Caco-2 (cell line): ENCODE results near the gene FHDC1. TPM values are rescaled to one million over a fixed set of nuclear protein-coding genes. Genes with fewer than 3 reads are reported as not detected.

ENCODE experiments used
- BruUV-seq: library from RNA; stranded (reverse); fragments of 400-500 nt; replicated peaks from 2 replicates; lab custom pipeline; 2021; lab: Mats Ljungman, UMichigan
- CTCF ChIA-PET: fragments of 300-600 bp; sonication (Branson Sonifier 250); formaldehyde crosslinking; loops from one replicate; lab custom pipeline; 2022; ENCODE audit warnings: antibody characterized with exemption; lab: Charles Lee
- POLR2A ChIA-PET: fragments of 300-600 bp; sonication (Branson Sonifier 250); formaldehyde crosslinking; loops from one replicate; lab custom pipeline; 2022; ENCODE audit warnings: antibody characterized with exemption; lab: Charles Lee
- DNase-seq, 2 experiments: peaks; one replicate each; pipeline versions ENCODE4 v3.0.0 to v3.0.0-alpha.2; 2020 to 2022
- H3K27me3 ChIP-seq: replicated peaks from 2 replicates; pipeline ENCODE4 v1.6.0; 2011; ENCODE audit warnings: low read length; ENCODE audit not compliant: control insufficient read depth, insufficient read depth
- H3K36me3 ChIP-seq: 2 replicates; pipeline ENCODE4 v1.5.1; 2011; ENCODE audit warnings: low read length; ENCODE audit not compliant: control insufficient read depth, insufficient read depth
- H3K4me1 ChIP-seq: fragments of 250-450 bp; sonication (Bioruptor Pico); 2 replicates; pipeline ENCODE4 v1.5.1; 2020; ENCODE audit warnings: mild to moderate bottlenecking
- H3K4me3 ChIP-seq: 2 replicates; pipeline ENCODE4 v1.5.1; 2011; ENCODE audit warnings: low read depth, mild to moderate bottlenecking, control low read depth, low read length
- H3K9me3 ChIP-seq: fragments of 250-450 bp; sonication (Bioruptor Pico); 2 replicates; pipeline ENCODE4 v1.5.1; 2020; ENCODE audit warnings: mild to moderate bottlenecking, moderate library complexity
- H3K27ac Mint-ChIP-seq: one replicate; pipeline ENCODE4 v1.8.0; 2022; ENCODE audit warnings: mixed read lengths; ENCODE audit not compliant: unreplicated experiment
- H3K27me3 Mint-ChIP-seq: one replicate; pipeline ENCODE4 v1.8.0; 2022; ENCODE audit warnings: mixed read lengths; ENCODE audit not compliant: insufficient read depth, unreplicated experiment
- H3K36me3 Mint-ChIP-seq: one replicate; pipeline ENCODE4 v1.8.0; 2022; ENCODE audit warnings: mild to moderate bottlenecking, mixed read lengths; ENCODE audit not compliant: insufficient read depth, unreplicated experiment
- H3K4me1 Mint-ChIP-seq: one replicate; pipeline ENCODE4 v1.8.0; 2022; ENCODE audit warnings: low read depth, mixed read lengths; ENCODE audit not compliant: unreplicated experiment
- H3K4me3 Mint-ChIP-seq: one replicate; pipeline ENCODE4 v1.8.0; 2022; ENCODE audit warnings: mild to moderate bottlenecking, moderate library complexity, mixed read lengths; ENCODE audit not compliant: unreplicated experiment
- H3K9me3 Mint-ChIP-seq: one replicate; pipeline ENCODE4 v1.8.0; 2022; ENCODE audit warnings: mixed read lengths; ENCODE audit not compliant: unreplicated experiment
- CTCF ChIP-seq, 2 experiments: fragments of 200-600 bp in 1 of 2; IDR thresholded peaks; 1 replicate in 1 of 2; 2 replicates in 1 of 2; pipeline versions ENCODE4 v1.5.1 to v1.8.0; 2011 to 2022; ENCODE audit warnings: antibody characterized with exemption in 1 of 2, control low read depth in 1 of 2, inconsistent platforms in 1 of 2, low read depth in 1 of 2, low read length in 1 of 2, mild to moderate bottlenecking in 1 of 2, moderate library complexity in 1 of 2; ENCODE audit not compliant: insufficient read depth in 1 of 2, severe bottlenecking in 1 of 2, unreplicated experiment in 1 of 2
- intact Hi-C: fragments of 100-400 bp; cut with micrococcal nuclease; formaldehyde crosslinking; loops from one replicate; pipeline ENCODE4 v1.10.0; 2022; ENCODE audit not compliant: unreplicated experiment
- total RNA-seq: library from RNA; stranded (reverse); gene quantifications from 2 replicates; pipeline ENCODE4 v1.2.3, GENCODE V29; 2022

FHDC1 gene
- total RNA-seq, 1 experiment from 2014 or later, result 1.4 TPM

GRCh38 chr4:152965611-152966010 is 29.5 kb downstream of the FHDC1 start:
- no TSS peak for BruUV-seq
- ChIA-PET POLR2A (no interaction called here), CTCF (no interaction called here)
- DNase-seq, result no peak
- Mint-ChIP-seq H3K4me3 (no peak overlapping the region), H3K27ac (no peak overlapping the region), H3K9me3 (no peaks in the 10 kb centered on the region), H3K27me3 (no peaks in the 10 kb centered on the region), H3K36me3 (peaks cover 6% of the 10 kb centered on the region), H3K4me1 (peaks cover 10% of the 10 kb centered on the region)
- Histone ChIP-seq H3K4me3 (no peak overlapping the region), H3K4me1 (no peaks in the 10 kb centered on the region), H3K36me3 (no peaks in the 10 kb centered on the region), H3K9me3 (no peaks in the 10 kb centered on the region), H3K27me3 (no peaks in the 10 kb centered on the region)
- no peak for TF ChIP-seq CTCF (IDR thresholded peaks at IDR 0.05; ENCODE audit: insufficient read depth in 1 of 2, low read depth in 1 of 2, low read length in 1 of 2, severe bottlenecking in 1 of 2, unreplicated experiment in 1 of 2)
- intact Hi-C loops, result no loop called here

GRCh38 chr4:152967907-152968306 is 31.8 kb downstream of the FHDC1 start:
- Histone ChIP-seq H3K4me3 (no peak overlapping the region), H3K4me1 (no peaks in the 10 kb centered on the region), H3K9me3 (no peaks in the 10 kb centered on the region), H3K36me3 (no peaks in the 10 kb centered on the region), H3K27me3 (no peaks in the 10 kb centered on the region)
- no peak for DNase-seq
- Mint-ChIP-seq H3K27ac (no peak overlapping the region), H3K36me3 (peaks cover 6% of the 10 kb centered on the region), H3K4me1 (peaks cover 7% of the 10 kb centered on the region), H3K9me3 (no peaks in the 10 kb centered on the region), H3K4me3 (no peak overlapping the region), H3K27me3 (no peaks in the 10 kb centered on the region)
- no TSS peak for BruUV-seq
- TF ChIP-seq CTCF (IDR thresholded peaks at IDR 0.05; ENCODE audit: insufficient read depth in 1 of 2, low read depth in 1 of 2, low read length in 1 of 2, severe bottlenecking in 1 of 2, unreplicated experiment in 1 of 2), result no peak
- intact Hi-C loops, result no loop called here
- ChIA-PET CTCF (no interaction called here), POLR2A (no interaction called here)

- TF ChIP-seq CTCF (IDR thresholded peaks at IDR 0.05; ENCODE audit: insufficient read depth in 1 of 2, low read depth in 1 of 2, low read length in 1 of 2, severe bottlenecking in 1 of 2, unreplicated experiment in 1 of 2), result no peak
- no peak for DNase-seq
- no TSS peak for BruUV-seq
- intact Hi-C loops, result no loop called here
- Histone ChIP-seq H3K4me1 (no peaks in the 10 kb centered on the region), H3K36me3 (no peaks in the 10 kb centered on the region), H3K4me3 (no peak overlapping the region), H3K27me3 (no peaks in the 10 kb centered on the region), H3K9me3 (no peaks in the 10 kb centered on the region)
- H3K27me3 Mint-ChIP-seq, result no peaks in the 10 kb centered on the region
- ChIA-PET CTCF (no interaction called here), POLR2A (interaction anchor here (0.6 to 0.7 kb wide), 2 partner anchors 20 to 33 kb away, joined by 3 to 6 read pairs; partner anchors contain the start of gene FHDC1)
- H3K27ac Mint-ChIP-seq, result no peak overlapping the region
- peaks cover 6% of the 10 kb centered on the region for H3K36me3 Mint-ChIP-seq
- no peak overlapping the region for H3K4me3 Mint-ChIP-seq
- no peaks in the 10 kb centered on the region for H3K4me1 Mint-ChIP-seq
- no peaks in the 10 kb centered on the region for H3K9me3 Mint-ChIP-seq
Measured at GRCh38 chr4:152968806-152969394, 32.8 kb downstream of the FHDC1 start.
